Endothelial cell of umbilical vein (primary cell): ENCODE data around the gene SPG7. TPM values are rescaled to one million over a fixed set of nuclear protein-coding genes. Genes with fewer than 3 reads are reported as not detected.

Source experiments
- BruUV-seq: library from RNA; stranded (reverse); fragments of 400-500 nt; replicated peaks from 2 replicates; lab custom pipeline; 2021; lab: Mats Ljungman, UMichigan
- CTCF ChIA-PET: fragments of 300-600, 350-600 bp; sonication (Branson Sonifier 250); formaldehyde crosslinking; loops from one replicate; lab custom pipeline; 2021; ENCODE audit warnings: antibody characterized with exemption, inconsistent platforms; lab: Charles Lee
- POLR2A ChIA-PET: fragments of 300-600, 350-600 bp; sonication (Branson Sonifier 250); formaldehyde crosslinking; loops from one replicate; lab custom pipeline; 2021; ENCODE audit warnings: antibody characterized with exemption, inconsistent platforms; lab: Charles Lee
- DNase-seq: peaks from one replicate; pipeline ENCODE4 v3.0.0-alpha.2; 2011; ENCODE audit warnings: low read depth, low spot score
- FAIRE-seq: peaks from 2 replicates; lab custom pipeline; 2011; peaks lifted over from hg19 to GRCh38; lab: Jason Lieb, UNC
- H2AFZ ChIP-seq: 2 replicates; pipeline ENCODE4 v1.6.0; 2012; ENCODE audit warnings: low read depth, low read length, control low read depth, inconsistent platforms
- H3K27ac ChIP-seq: 2 replicates; pipeline ENCODE4 v1.5.1; 2011; ENCODE audit warnings: low read depth, mild to moderate bottlenecking, control low read depth, low read length, moderate library complexity; ENCODE audit not compliant: insufficient read depth
- H3K27me3 ChIP-seq, 2 experiments: 2 replicates each; pipeline versions ENCODE4 v1.6.0 to v1.6.1; 2011; ENCODE audit warnings: low read length in 2 of 2, mixed read lengths in 1 of 2; ENCODE audit not compliant: control insufficient read depth in 2 of 2, insufficient read depth in 2 of 2
- H3K36me3 ChIP-seq, 2 experiments: 2 replicates in 1 of 2; 3 replicates in 1 of 2; pipeline ENCODE4 v1.5.1; 2011; ENCODE audit warnings: low read length in 2 of 2, mild to moderate bottlenecking in 1 of 2, moderate library complexity in 1 of 2; ENCODE audit not compliant: control insufficient read depth in 2 of 2, insufficient read depth in 2 of 2; ENCODE audit errors: extremely low read depth in 1 of 2
- H3K4me1 ChIP-seq: 3 replicates; pipeline ENCODE4 v1.5.1; 2011; ENCODE audit warnings: mild to moderate bottlenecking, low read length; ENCODE audit not compliant: control insufficient read depth, insufficient read depth; ENCODE audit errors: extremely low read depth
- H3K4me2 ChIP-seq: 2 replicates; pipeline ENCODE4 v1.6.1; 2011; ENCODE audit warnings: low read length, control low read depth, mixed read lengths; ENCODE audit not compliant: insufficient read depth
- H3K4me3 ChIP-seq, 3 experiments: fragments of 200-600 bp in 1 of 3; sonication (generic), shearing (Covaris generic) in 1 of 3; replicated peaks in 1 of 3; 2 replicates each; pipeline ENCODE4 v1.5.1; 2011 to 2016; ENCODE audit warnings: control low read depth in 3 of 3, low read length in 3 of 3, mild to moderate bottlenecking in 2 of 3, inconsistent platforms in 1 of 3, low read depth in 1 of 3, moderate library complexity in 1 of 3; ENCODE audit not compliant: insufficient read depth in 1 of 3
- H3K79me2 ChIP-seq: 2 replicates; pipeline ENCODE4 v1.6.0; 2012; ENCODE audit warnings: low read length, inconsistent platforms; ENCODE audit not compliant: control insufficient read depth, insufficient read depth
- H3K9ac ChIP-seq: replicated peaks from 2 replicates; pipeline ENCODE3; 2011; ENCODE audit warnings: low read length, control low read depth; ENCODE audit not compliant: insufficient read depth; ENCODE audit errors: extremely low read depth
- H3K9me1 ChIP-seq: replicated peaks from 3 replicates; pipeline ENCODE4 v1.6.0; 2011; ENCODE audit warnings: mild to moderate bottlenecking, low read length; ENCODE audit not compliant: control insufficient read depth, insufficient read depth; ENCODE audit errors: extremely low read depth
- H3K9me3 ChIP-seq: replicated peaks from 2 replicates; pipeline ENCODE4 v1.5.1; 2012; ENCODE audit warnings: low read length, inconsistent platforms; ENCODE audit not compliant: control insufficient read depth, insufficient read depth
- H4K20me1 ChIP-seq: replicated peaks from 2 replicates; pipeline ENCODE3; 2011; ENCODE audit warnings: mild to moderate bottlenecking, low read length; ENCODE audit not compliant: control insufficient read depth, insufficient read depth; ENCODE audit errors: extremely low read depth
- CTCF ChIP-seq, 2 donors: IDR thresholded peaks; 1 replicate in 1 of 2; 2 replicates in 1 of 2; pipeline ENCODE4 v1.5.1; 2011; ENCODE audit warnings: low read length in 2 of 2, mild to moderate bottlenecking in 2 of 2, moderate library complexity in 2 of 2, control low read depth in 1 of 2, inconsistent platforms in 1 of 2, low read depth in 1 of 2; ENCODE audit not compliant: insufficient read depth in 1 of 2; ENCODE audit errors: extremely low read depth in 1 of 2
- EZH2 ChIP-seq: IDR thresholded peaks from 2 replicates; pipeline ENCODE4 v1.6.1; 2012; ENCODE audit warnings: borderline replicate concordance, low read depth, mild to moderate bottlenecking, moderate library complexity, low read length, inconsistent platforms; ENCODE audit not compliant: severe bottlenecking
- FOS ChIP-seq: IDR thresholded peaks from 2 replicates; pipeline ENCODE4 v1.6.1; 2011; ENCODE audit warnings: mild to moderate bottlenecking, low read length, moderate library complexity, borderline replicate concordance; ENCODE audit not compliant: insufficient read depth
- GATA2 ChIP-seq: IDR thresholded peaks from 2 replicates; pipeline ENCODE4 v1.7.0; 2011; ENCODE audit warnings: low read depth, mild to moderate bottlenecking, moderate library complexity, mixed read lengths, low read length; ENCODE audit not compliant: insufficient read length, insufficient read depth
- JUN ChIP-seq: IDR thresholded peaks from 2 replicates; pipeline ENCODE4 v1.6.1; 2011; ENCODE audit warnings: borderline replicate concordance, low read depth; ENCODE audit not compliant: insufficient read length, insufficient read depth
- MAX ChIP-seq: IDR thresholded peaks from 2 replicates; pipeline ENCODE4 v1.6.1; 2011; ENCODE audit not compliant: insufficient read depth, insufficient read length
- MYC ChIP-seq: IDR thresholded peaks from one replicate; pipeline ENCODE4 v1.6.1; 2011; ENCODE audit warnings: mild to moderate bottlenecking, low read depth, low read length
- POLR2A ChIP-seq: IDR thresholded peaks from 2 replicates; pipeline ENCODE4 v1.6.1; 2012; ENCODE audit warnings: low read depth, mild to moderate bottlenecking, control low read depth, low read length
- POLR2AphosphoS5 ChIP-seq: IDR thresholded peaks from 2 replicates; pipeline ENCODE4 v1.6.1; 2012; ENCODE audit warnings: low read depth, mild to moderate bottlenecking, control low read depth, low read length, moderate library complexity; ENCODE audit not compliant: insufficient read depth
- dilution Hi-C: fragments of 300-500 bp; cut with MboI; formaldehyde crosslinking; loops from one replicate; pipeline ENCODE4 v1.15.0; 2019; ENCODE audit warnings: low sequenced_read_pairs; ENCODE audit not compliant: extremely low pct_ligation_motif_present
- intact Hi-C: fragments of 100-400 bp; cut with micrococcal nuclease; formaldehyde crosslinking; loops from one replicate; pipeline ENCODE4 v1.10.0; 2022
- polyA plus RNA-seq, 4 experiments: library from polyadenylated mRNA; depleted of rRNA in 3 of 4; stranded (reverse) in 3 of 4; unstranded in 1 of 4; fragments of >200 nt; gene quantifications; 2 replicates each; pipeline versions ENCODE4 v1.2.1 to v1.2.3, GENCODE V29; 2011 to 2012; ENCODE audit warnings: missing spikeins in 1 of 4
- total RNA-seq: library from RNA; stranded (reverse); gene quantifications from 2 replicates; pipeline ENCODE4 v1.2.3, GENCODE V29; 2021

The SPG7 gene
- total and polyA plus RNA-seq, 2 donors (not counting 3 experiments of a cell fraction or from before 2014, with no cell fraction given) = 90.2 to 146 TPM

- no peaks in the 10 kb centered on the region for H3K9me1 ChIP-seq
- no peak overlapping the region for H2AFZ ChIP-seq
- no peaks in the 10 kb centered on the region for H4K20me1 ChIP-seq
- ChIA-PET POLR2A (interaction anchor here (0.7 kb wide), 1 partner anchor 15 kb away, joined by 3 read pairs; no protein-coding TSS in a partner anchor), CTCF (interaction anchor here (1.0 to 1.9 kb wide), 4 partner anchors 16 to 42 kb away, joined by 3 to 10 read pairs (median 6); no protein-coding TSS in a partner anchor)
- H3K9me3 ChIP-seq = no peaks in the 10 kb centered on the region
- BruUV-seq = no TSS peak
- peak overlapping the region; percentile 52 for H3K27ac ChIP-seq
- TF ChIP-seq FOS (peak; percentile 36), POLR2AphosphoS5 (peak; percentile 72), POLR2A (peak; percentile 52), MAX (peak; percentile 37), GATA2 (no peak)
- no peaks in the 10 kb centered on the region for H3K36me3 ChIP-seq
- intact Hi-C loops (loop anchor here (5.0 kb wide), 1 partner anchor 40 kb away; no protein-coding TSS in a partner anchor), dilution Hi-C loops (no loop called here)
- peak overlapping the region; percentile 32 for H3K9ac ChIP-seq
- H3K4me3 ChIP-seq = no peak overlapping the region
- H3K79me2 ChIP-seq = no peaks in the 10 kb centered on the region
- FAIRE-seq = peak; percentile 93
- H3K27me3 ChIP-seq = no peaks in the 10 kb centered on the region
- DNase-seq = peak; percentile 78
- H3K4me1 ChIP-seq = peaks cover 18% of the 10 kb centered on the region
- H3K4me2 ChIP-seq = peak overlapping the region; percentile 13
These were observed 73.8 kb downstream of the SPG7 start for GRCh38 chr16:89581861-89582563.

- FAIRE-seq (no peak), DNase-seq (no peak)
- H3K9me1 ChIP-seq = no peaks in the 10 kb centered on the region
- intact Hi-C loops (loop anchor here (5.0 kb wide), 1 partner anchor 40 kb away; no protein-coding TSS in a partner anchor), dilution Hi-C loops (no loop called here)
- peak overlapping the region; percentile 52 for H3K27ac ChIP-seq
- peaks cover 18% of the 10 kb centered on the region for H3K4me1 ChIP-seq
- peak overlapping the region; percentile 32 for H3K9ac ChIP-seq
- no peaks in the 10 kb centered on the region for H3K79me2 ChIP-seq
- no peaks in the 10 kb centered on the region for H4K20me1 ChIP-seq
- no TSS peak for BruUV-seq
- no peaks in the 10 kb centered on the region for H3K9me3 ChIP-seq
- CTCF ChIA-PET = interaction anchor here (0.8 to 1.9 kb wide), 3 partner anchors 17 to 32 kb away, joined by 3 to 10 read pairs (median 3); no protein-coding TSS in a partner anchor
- no peaks in the 10 kb centered on the region for H3K36me3 ChIP-seq
- no peak overlapping the region for H3K4me2 ChIP-seq
- no peak overlapping the region for H3K4me3 ChIP-seq
- no peak overlapping the region for H2AFZ ChIP-seq
- H3K27me3 ChIP-seq = no peaks in the 10 kb centered on the region
- TF ChIP-seq POLR2AphosphoS5 = no peak
- TF ChIP-seq GATA2 = no peak
- no peak for TF ChIP-seq EZH2
- TF ChIP-seq JUN = no peak
- TF ChIP-seq FOS = no peak
- no peak for TF ChIP-seq CTCF (IDR thresholded peaks at IDR 0.05; ENCODE audit: extremely low read depth in 1 of 2, insufficient read depth in 1 of 2, low read depth in 1 of 2, low read length in 2 of 2)
- no peak for TF ChIP-seq MAX
- TF ChIP-seq MYC = no peak
- TF ChIP-seq POLR2A = no peak
- POLR2A ChIA-PET = no interaction called here
These were observed 74.5 kb downstream of the SPG7 start for GRCh38 chr16:89582614-89583196.
